GM12872 (cell line): Measurements from ENCODE around the gene IQSEC1.

Experiments
- CTCF ChIP-seq: IDR thresholded peaks from 3 replicates; pipeline ENCODE4 v1.5.1; 2011; ENCODE audit warnings: low read depth, mild to moderate bottlenecking, low read length, moderate library complexity; ENCODE audit not compliant: insufficient read depth

Gene IQSEC1

GRCh38 chr3:12868039-12869034 lies 204.9 kb downstream of the IQSEC1 start:
- peak; percentile 96 for TF ChIP-seq CTCF

- TF ChIP-seq CTCF: no peak
Observed at GRCh38 chr3:12866836-12867235, 206.4 kb downstream of the IQSEC1 start.

GRCh38 chr3:12865271-12865670 lies 208.0 kb downstream of the IQSEC1 start:
- TF ChIP-seq CTCF: no peak

GRCh38 chr3:12862387-12862786 lies 210.8 kb downstream of the IQSEC1 start:
- no peak for TF ChIP-seq CTCF

- TF ChIP-seq CTCF: no peak
Observed at GRCh38 chr3:12861611-12862010, 211.6 kb downstream of the IQSEC1 start.

GRCh38 chr3:12859840-12860239 lies 213.4 kb downstream of the IQSEC1 start:
- TF ChIP-seq CTCF: no peak

GRCh38 chr3:12856626-12857025 lies 216.6 kb downstream of the IQSEC1 start:
- no peak for TF ChIP-seq CTCF
